HG03571 (cell line): ENCODE data around the gene COL24A1.
"Not testable (repeated sequence)": the region's sequence is repeated elsewhere in the genome, so short reads cannot be mapped to it uniquely, and the experiment has no call there.

Experiments
- ATAC-seq: cut with Tn5 transposase; IDR thresholded peaks from one replicate; pipeline ENCODE4 v1.9.1; 2021; ENCODE audit not compliant: unreplicated experiment

Gene COL24A1

DNA sequence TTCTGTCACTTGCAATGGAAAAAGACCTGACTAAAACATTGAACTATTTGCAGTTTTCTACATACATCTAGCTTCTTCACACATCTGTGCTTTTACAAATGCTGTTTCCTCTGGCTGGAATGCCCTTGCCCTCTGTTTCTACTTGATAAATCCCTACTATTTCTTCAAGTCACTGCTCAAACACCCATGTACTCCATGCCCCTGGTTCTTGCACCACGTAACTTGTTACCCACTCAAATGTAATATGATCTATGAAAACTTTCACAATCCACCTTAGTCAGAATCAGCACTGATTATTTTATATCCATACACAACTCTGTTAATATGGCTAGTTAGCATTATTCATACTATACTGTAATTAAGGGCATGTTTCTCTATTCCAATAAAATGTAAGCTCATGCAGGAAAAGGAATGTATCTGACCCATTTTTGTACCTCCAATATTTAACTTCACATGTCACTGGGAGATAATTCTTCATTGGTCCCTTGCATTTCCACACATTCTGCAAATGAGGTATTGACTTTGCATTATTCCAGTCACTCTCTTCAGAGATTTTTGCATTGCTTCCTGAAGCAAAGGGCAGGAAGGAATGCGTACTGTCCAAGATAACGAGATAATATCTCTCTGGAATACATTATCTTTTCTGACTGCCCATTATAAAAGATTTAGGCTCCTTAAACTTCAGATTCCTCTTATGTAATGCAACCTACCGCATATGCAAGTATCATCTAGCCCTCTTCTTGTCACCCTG lies 158.3 kb downstream of the COL24A1 start:
- no peak for ATAC-seq

DNA sequence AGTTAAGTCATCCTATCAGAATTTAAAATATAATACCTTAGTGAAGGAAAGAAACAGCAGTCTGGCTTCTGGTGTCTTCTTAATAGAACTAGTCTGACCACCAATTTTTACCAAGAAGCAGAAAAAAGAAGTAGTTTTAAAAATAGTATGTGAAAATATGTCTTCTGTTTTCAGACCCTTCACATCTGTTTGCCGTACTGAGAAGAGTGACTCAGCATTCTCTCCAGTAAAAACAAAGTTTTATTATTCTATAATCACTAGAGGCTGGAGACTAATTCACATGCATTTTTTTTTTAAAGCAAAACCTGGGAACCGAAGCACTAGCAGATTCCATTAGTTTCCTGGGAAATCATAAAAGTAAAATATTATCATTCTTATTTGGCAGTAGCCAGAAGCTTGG lies 163.8 kb downstream of the COL24A1 start:
- ATAC-seq, result no peak

GRCh38 chr1:85991261-85991660 lies 165.3 kb downstream of the COL24A1 start:
- ATAC-seq, result no peak

GRCh38 chr1:85984636-85985035 lies 171.9 kb downstream of the COL24A1 start:
- no peak for ATAC-seq

GRCh38 chr1:85983316-85983715 lies 173.3 kb downstream of the COL24A1 start:
- ATAC-seq, result no peak

DNA sequence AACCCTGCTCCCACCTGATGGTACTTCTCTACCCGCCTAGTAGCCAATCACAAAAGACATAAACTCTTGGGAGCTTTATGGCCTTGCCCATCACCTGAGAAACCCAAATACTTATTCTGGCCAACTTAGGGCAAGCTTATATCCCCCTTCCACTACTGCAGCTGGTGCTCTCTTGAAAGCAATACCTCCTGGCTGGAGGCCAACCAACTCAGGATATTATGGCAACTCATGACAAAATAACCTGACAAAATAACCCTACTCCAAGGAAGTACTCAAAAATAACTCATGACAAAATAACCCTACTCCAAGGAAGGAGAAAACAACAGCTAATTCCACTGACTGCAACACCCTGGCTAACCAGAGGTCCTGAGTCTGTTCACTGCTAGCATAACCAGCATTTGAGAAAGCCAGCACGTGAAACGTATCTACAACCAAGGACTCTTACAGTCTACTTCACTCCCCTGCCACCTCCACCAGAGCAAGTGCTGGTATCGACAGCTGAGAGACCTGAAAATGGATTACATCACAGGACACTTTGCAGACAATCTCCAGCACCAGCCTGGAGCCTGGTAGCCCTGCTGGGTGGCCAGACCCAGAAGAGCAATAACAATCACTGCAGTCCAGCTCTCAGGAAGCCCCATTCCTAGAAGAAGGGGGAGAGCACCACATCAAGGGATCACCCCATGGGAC lies 179.9 kb downstream of the COL24A1 start:
- ATAC-seq, result no peak

- ATAC-seq, result no peak
Observed at GRCh38 chr1:85975912-85976371, 180.6 kb downstream of the COL24A1 start.

DNA sequence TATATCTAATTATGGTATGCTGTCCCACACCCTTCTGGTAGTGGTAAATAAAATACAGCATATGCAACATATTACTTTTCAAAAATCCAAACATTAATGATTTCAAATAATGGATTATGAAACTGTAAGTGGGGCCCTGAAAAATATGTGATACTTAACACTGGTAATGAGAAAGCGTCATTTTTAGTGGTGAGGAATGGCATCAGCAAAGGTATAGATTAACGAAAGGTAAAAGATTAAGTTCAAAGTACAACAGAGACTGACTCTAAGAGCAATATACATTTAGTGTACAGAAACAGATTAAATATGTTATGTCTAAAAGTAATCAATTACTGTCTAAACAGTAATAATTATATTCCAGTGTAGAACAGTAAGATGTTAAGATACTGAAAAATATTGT lies 194.1 kb downstream of the COL24A1 start:
- ATAC-seq, result no peak

DNA sequence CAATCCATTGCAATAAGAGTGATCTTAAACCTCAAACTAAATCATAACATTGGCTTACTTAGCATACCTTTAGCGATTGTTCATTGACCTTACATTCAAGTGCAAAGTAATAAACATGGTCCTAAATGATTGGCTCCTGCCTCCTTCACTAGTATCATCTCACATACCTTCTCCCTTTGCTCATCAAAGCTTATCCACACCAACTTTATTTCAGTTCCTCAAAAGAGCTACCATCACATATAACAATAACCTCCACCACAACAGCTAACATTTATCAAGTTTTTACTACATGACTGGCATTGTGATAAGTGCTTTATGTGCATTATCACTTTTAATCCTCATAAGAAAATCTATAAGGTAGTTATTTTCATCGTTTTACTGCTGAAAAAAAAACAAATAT lies 198.8 kb downstream of the COL24A1 start:
- ATAC-seq, result no peak

- ATAC-seq, result not testable (repeated sequence)
Observed at GRCh38 chr1:85955218-85955617, 201.4 kb downstream of the COL24A1 start.

- no peak for ATAC-seq
Observed at GRCh38 chr1:85952460-85952859, 204.1 kb downstream of the COL24A1 start.

DNA sequence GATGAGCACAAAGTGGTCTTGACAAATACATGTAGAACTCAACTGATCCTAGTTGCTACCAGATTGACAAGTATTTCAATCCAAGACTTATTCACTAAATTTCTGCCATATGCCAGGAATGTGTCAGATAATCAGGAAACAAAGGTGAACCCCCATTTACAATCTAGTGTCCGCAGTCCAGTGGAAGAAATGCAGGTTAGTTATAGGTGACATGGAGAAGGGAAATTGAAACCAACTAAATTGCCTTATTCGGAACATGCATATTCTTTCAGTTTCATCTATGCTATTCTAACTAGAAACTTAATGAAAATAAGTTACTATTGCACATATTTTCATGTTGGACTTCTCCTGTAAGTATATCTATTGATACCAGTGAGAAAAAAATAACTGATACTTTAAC lies 209.4 kb downstream of the COL24A1 start:
- no peak for ATAC-seq

DNA sequence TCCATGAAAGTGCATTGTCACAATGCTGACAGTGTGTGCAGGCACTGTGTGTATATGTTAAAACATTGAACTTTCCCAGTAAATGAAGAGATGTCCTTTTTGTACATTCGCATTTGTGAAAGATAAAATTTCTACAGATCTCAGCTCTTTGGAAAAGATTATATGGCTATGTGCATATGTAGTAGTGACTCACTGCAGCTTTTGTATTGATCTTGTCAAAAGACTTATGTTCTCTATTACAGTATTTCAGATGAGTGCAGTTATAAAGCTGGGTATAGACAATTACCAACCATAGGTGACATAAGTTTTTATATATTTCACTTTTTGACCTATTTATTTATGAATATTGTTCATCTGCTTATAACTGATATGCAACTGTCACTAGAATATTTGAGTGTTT lies 212.6 kb downstream of the COL24A1 start:
- no peak for ATAC-seq

GRCh38 chr1:85943526-85943925 lies 213.0 kb downstream of the COL24A1 start:
- no peak for ATAC-seq

GRCh38 chr1:85940656-85941306 lies 215.8 kb downstream of the COL24A1 start:
- ATAC-seq, result no peak

- no peak for ATAC-seq
Observed at GRCh38 chr1:85938829-85939228, 217.7 kb downstream of the COL24A1 start.

GRCh38 chr1:85936470-85936869 lies 220.1 kb downstream of the COL24A1 start:
- ATAC-seq, result no peak

DNA sequence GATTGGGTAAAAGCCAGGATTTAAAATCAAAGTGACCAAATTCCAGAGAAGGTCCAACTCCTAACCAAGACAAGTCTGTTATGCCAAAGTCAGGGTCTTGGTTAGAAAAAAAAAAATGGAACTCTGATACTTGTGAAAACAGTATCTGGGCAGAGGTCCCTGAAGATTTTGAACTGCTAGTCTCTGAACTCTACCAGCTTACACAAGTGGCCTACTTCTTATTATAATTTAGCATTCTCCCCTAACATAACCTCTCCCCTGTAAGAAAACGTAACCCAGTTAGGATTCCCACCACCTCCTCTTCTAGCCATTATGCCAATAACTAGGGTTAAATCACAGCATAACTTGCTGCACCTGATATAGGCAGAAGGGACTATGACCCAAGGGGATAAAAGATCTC lies 220.5 kb downstream of the COL24A1 start:
- no peak for ATAC-seq

- no peak for ATAC-seq
Observed at GRCh38 chr1:85935234-85935633, 221.3 kb downstream of the COL24A1 start.

DNA sequence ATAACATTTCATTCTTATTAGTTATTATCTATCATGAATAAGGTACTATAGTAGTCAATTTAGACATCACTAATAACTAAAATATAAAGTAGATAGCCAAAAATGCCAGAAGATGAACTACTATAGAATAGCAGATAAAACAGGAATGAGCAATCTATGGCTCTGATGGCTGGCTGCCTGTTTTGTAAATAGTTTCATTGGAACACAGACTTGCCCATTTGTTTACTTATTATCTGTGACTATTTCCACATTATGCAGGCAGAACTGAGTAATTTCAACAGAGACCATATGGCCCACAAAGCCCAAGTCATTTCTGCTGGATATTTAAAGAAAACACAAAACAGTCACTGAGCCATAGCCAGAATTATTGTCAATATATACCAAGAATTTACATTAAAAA lies 222.1 kb downstream of the COL24A1 start:
- ATAC-seq, result no peak

DNA sequence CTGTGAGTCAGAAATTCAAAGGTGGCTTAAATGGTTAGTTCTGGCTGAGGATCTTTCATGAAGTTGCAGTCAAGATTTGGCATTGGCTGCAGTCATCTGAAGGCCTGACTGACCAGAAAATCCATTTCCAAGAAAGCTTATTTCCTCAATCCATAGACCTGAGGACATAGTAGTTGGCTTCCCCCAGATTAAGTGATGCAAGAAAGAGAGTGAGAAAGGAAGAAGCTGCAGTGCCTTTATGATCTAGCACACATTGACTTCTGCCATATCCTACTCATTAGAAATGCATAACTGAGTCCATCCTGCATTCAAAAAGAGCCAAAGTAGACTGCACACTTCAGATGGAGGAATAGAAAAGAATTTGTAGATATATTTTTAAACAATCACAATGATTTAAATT lies 222.6 kb downstream of the COL24A1 start:
- no peak for ATAC-seq

- ATAC-seq, result no peak
Observed at GRCh38 chr1:85911742-85912141, 244.8 kb downstream of the COL24A1 start.
